Left hindlimb (tissue), 1 donor: ENCODE results near the gene IMPG2.
"Not testable (repeated sequence)": the region's sequence is repeated elsewhere in the genome, so short reads cannot be mapped to it uniquely, and the experiment has no call there.

Source experiments
- DNase-seq: peaks from one replicate; pipeline ENCODE4 v3.0.0-alpha.2; 2018

The IMPG2 gene

DNA sequence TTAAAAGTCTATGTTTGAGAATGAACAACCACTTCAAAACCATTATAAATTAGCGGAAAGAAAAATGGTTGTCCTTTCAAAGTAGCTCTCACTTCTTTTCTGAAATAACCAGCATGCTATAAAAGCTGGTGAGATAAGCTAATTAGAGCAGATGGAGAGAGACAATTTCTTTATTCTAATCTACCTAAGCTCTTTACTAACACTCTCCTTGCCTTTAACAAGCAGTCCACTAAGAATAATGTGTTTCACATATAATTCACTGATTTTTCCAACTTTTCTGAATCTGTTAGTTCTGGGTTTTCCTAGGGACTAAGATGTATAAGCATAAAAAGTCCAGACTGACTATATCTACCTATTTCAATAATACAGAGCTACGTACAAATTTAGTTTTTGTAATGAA, at the start of gene IMPG2:
TSS of gene IMPG2 (minus strand) at position 101 of the 400 bp plus-strand sequence. CDS start 203 bp downstream, outside the sequence.
- no peak for DNase-seq

DNA sequence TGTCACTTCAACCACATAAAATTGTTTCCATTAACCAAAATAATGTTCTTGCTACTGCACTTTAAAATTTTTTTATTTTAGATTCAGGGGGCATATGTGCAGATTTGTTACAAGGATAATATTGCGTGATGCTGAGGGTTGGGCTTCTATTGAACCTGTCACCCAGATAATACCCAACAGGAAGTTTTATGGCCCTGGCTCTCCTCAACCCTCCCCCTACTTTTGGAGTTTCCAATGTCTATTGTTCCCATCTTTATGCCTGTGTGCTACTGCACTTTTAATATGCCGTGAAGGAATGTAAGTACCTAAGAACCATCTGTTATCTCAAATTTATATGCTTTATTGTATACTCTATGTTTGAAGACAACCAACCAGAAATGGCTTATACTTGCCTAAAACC, 42.0 kb upstream of the IMPG2 start:
- DNase-seq = no peak

DNA sequence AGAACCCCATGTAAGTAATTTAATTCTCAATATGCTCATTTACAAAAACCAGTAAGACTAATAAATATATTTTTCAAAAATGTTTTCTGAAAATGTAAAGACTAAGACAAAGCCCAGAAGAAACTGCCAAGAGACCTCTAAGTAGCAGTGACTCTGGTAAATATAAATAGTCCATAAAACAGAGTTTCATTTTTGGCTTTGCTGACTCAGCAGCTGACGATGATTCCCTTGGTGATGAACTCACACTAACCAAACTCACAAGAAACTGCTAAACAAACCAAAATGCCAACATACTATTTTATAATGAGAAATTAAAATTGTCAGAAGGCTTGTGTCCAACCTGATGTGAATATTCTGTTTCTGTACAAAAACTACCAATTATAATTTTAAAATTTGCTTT, 31.5 kb upstream of the IMPG2 start:
- no peak for DNase-seq

DNA sequence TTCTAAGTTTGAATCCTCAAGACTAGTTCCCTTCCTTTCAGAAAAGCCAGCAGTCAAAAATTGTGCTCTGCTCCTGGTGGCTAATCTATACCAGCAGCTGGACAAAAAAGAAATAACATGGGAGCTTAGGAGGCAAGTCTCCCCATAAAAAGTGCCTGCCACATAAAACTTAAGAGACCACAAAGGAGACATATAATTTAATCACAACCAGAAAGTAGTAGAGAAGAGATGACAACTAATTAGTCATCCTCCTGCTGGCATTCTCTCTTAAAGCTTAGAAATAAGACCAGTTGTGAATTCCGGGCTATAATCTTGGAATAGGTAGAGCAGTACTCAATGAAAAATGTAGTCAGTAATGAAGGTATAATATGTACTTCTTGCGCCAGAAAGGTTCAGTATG, 20.2 kb upstream of the IMPG2 start:
- DNase-seq = no peak

DNA sequence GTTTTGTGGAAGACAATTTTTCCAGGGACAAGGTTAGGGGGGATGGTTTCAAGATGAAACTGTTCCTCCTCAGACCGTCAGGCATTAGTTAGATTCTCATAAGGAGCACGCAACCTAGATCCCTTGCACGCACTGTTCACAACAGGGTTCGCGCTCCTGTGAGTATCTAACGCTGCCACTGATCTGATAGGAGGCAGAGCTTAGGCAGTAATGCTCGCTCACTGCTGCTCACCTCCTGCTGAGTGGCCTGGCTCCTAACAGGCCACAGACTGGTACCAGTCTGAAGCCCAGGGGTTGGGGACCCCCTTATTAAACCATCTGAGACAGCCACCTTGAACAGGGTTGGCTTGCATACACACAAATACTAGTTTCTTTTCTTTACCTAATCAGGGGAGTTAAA, 13.5 kb upstream of the IMPG2 start:
- DNase-seq = no peak

DNA sequence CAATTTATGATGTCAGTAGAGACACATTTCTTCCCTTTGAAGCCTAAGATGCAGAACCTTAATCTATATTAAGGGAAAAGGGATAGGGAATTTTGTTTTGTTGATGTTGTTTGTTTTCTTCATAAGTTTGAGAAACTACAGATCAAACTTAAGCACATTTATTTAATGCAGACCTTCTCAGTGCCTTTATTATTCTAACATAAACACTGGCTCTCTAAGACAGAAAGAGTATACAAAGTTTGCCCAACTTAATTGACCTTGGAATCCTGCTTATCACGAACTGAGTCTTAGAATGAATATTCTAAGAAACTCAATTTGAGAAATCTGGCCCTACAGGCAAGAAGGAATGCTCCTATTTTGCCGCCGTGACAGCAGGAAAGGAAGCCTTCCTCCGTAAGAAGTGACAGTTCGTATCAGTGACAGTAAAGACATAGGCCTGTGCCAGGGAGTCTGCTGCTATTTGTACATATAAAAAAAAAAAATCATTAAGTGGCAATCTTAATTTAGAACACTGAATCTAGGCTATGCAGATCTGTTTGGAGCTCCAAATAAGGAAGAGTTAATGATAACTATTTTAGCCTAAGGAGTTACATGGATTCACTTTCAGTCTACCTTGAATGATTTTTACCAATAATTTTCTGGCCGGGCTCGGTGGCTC, 8.8 kb upstream of the IMPG2 start:
- DNase-seq = no peak

DNA sequence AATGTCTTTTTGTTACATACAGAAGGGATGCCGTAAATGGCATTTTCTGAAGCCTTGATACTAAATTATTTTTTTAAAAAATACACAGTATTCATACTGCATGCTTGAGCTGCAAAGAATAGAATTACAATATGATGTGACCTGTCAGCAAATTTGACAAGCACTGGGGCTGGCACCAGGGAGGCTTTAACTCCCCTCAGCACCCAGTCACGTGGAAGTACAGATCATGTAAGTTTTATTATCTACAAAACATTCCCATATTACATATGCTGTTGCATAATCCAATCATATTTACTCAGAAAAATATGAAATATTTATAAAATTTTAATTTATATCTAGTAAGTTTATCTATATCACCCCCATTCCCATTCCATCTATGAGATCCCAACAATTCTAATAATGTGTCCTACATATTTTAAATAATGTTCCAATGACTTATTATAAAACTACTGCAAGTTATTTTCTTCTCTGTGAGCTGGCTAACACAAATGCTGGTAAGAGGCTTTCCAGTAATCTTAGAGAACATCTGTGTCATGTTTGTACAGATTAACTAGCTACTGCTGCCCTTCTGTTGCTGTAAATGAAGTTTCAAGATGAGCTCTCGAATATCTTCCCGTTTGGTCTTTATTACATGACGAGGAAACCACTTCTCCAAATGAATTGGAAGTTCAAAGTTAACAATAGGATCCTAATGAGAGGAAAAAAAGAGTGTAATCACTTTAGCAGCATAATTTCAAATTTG, 5.2 kb upstream of the IMPG2 start:
- no peak for DNase-seq

DNA sequence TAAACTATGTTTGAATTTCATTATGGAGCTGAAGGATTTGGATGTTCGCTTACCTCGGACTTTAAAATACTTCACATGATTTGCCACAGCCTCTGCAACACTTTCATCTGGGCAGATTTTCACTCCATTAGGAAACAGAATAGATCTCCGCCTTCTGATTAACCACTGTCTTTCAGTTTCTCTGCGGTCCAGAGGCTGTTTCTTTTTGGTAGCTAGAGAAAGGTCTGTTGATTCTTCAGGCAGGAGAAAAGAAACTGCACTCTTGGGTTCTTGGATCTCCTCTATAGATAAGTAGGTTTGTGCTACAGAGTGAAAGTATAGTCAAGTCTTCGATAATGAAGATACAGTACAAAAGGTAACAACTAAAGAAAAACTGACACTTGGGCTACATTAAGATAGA, 844 bp downstream of the IMPG2 start:
- DNase-seq = no peak

DNA sequence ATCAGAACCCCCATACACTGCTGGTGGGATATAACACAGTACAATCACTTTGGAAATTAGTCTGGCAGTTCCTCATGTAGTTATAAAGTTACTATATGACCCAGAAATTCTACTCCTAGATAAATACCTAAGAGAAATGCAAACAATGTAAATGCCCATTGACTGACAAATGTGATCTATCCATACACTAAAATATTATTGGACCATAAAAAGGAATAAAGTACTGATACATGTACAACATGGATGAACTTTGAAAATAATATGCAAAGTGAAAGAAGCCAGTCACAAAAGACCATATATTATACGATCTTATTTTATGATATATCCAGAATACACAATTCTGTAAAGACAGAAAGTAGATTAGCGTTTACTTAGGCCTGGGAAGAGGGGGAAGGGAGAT, 7.8 kb downstream of the IMPG2 start:
- no peak for DNase-seq

DNA sequence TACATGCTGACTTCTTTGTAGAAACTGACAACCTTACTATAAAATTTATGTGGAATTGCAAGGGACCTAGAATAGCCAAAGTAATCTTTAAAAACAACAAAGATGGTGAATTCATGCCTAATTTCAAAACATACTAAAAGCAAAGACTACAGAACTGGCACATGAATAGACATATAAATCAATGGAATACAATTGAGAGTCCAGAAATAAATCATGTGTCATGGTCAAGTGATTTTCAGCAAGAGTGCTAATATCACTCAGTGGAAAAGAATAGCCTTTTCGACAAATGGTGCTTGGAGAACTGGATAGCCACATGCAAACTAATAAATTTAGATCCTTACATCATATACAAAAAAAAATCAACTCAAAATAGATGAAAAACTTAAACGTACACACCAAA, 8.7 kb downstream of the IMPG2 start:
- DNase-seq = no peak

DNA sequence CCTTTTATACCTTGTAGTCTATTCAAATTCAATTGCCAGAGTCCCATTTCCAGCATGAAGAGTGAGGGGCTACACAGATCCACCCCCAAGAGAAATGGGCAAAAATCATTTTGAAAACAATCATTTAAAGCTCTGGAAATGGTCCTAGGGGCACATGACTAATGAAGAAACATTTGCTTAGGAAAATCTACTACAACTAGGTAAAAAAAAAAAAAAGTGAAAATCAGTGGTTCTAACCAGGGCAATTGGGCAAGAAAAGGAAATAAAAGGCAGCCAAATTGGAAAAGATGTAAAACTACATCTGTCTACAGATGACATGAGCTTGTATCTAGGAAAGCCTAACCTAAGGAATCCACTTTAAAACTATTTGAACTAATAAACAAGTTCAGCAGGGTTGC, 9.4 kb downstream of the IMPG2 start:
- DNase-seq = no peak

DNA sequence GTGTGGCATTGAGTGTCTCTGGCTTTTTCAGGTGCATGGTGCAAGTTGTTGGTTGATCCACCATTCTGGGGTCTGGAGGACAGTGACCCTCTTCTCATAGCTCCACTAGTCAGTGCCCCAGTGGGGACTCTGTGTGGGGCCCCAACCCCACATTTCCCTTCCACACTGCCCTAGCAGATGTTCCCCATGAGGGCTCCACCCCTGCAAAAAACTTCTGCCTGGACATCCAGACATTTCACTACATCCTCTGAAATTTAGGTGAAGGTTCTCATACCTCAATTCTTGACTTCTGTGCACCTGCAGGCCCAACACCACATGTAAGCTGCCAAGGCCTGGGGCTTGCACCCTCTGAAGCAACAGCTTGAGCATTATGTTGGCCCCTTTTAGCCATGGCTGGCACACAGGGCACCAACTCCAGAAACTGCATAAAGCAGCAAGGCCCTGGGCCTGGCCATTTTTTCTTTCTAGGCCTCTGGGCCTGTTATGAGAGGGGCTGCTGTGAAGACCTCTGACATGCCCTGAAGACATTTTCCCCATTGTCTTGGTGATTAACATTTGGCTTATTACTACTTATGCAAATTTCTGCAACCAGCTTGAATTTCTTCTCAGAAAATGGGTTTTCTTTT, 12.1 kb downstream of the IMPG2 start:
- not testable (repeated sequence) for DNase-seq

DNA sequence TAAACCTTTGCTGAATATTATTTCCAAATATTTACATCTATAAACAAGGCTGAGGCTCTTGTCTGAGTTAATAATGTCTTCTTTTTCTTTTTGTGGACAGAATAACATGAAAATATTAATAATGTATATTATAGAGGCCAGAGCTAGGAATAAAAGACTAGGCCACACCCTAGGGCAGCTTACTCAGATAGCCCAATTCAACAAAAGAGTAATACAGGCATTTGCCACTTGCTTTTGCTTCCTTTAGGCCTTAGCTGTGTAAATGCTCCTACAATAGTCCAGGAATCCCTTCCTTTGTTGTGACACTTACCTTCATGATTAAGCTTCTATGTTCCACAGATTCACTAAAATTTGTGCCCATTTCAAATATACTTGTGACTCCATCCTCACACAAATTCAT, 16.5 kb downstream of the IMPG2 start:
- no peak for DNase-seq

DNA sequence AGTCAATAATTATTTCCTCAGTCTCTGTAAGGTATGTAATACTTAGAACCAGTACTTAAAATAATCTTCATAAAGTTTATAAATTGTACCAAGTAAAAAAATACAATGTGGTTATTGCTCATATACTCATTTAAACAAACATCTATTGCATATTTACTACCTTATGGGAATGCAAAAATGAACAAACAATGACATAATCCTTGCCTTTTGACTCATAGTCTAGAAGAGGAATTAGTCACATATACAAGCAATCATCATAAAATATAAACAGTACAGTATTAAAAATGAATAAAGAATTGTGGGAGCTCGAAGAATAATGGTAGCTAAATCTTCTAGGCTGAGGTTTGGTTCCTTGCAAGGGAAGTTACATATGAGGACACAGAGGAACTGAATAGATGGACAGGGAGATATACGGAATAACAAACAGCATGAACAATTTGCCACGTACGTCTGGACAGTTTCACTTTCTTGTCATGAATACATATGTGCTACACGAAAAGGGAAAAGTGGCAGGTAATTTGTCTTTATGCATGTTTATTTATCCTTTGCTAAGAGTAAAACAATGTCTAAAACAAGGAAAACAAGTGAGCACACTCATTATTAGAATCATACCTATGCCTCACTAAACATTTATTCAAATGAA, 17.2 kb downstream of the IMPG2 start:
- no peak for DNase-seq

DNA sequence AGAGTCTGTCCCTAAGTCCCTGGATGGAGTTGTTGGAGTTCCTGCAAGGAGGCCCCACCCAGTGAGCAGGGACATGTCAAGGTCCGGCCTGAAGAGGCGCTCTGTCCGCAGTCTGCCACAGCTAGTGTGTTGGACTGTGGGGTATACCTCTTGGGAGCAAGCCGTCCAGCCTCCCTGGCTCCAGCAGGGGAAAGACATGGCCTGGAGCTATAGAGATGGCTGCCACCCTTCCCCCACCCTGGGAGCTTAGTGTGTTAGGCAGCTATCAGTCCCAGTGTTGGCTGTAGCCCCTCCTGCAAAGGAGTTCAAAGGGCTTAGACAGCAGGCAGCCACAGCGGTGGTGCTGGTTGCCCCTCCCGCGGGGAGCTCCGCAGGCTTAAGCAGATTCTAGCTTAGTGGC, 20.3 kb downstream of the IMPG2 start:
- DNase-seq = no peak

DNA sequence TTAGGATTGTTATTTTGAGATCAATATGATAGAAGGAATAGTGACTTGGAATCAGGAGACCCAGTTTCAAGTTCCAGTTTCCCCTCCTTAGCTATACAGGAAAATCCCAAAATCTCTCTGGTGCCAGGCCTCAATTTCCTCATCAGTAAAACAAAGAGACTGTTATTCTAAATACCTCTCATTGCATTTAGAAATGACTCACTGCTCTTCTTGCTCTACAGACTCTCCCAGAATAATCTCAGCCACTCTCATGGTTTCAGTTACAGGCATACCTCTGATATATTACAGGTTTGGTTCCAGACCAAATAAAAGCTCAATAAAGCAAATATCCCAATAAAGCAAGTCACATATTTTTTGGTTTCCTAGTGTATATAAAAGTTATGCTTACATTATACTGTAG, 28.3 kb downstream of the IMPG2 start:
- DNase-seq = no peak

DNA sequence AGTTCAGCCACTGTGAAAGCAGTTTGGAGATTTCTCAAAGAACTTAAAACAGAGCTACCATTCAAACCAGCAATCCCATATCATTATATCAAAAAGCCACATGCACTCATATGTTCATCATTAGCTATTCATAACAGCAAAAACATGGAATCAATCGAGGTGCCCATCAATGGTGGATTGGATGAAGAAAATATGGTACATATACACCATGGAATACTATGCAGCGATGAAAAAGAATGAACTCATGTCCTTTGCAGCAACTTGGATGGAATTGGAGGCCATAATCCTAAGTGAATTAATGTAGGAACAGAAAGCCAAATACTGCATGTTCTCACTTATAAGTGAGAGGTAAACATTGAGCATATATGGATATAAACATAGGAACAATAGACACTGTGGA, 32.1 kb downstream of the IMPG2 start:
- no peak for DNase-seq

DNA sequence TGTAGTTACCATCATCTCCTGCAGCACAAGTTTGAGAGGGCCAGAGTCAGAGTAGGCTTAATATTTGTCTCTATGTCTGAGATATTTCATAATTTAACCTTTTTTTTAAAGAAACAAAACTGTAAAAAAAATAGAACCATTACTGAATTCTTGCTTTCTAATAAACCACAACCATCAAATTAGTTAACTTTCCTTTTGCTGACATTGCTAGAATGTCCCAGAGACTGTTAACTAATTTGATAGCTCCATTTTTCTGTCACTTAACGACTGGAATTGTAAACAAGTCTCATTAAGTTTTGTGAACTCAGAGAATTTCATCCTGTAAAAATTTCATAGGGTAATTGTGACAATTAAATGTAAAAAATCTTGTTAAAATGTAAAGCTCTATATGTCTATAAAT, 35.6 kb downstream of the IMPG2 start:
- DNase-seq = no peak

DNA sequence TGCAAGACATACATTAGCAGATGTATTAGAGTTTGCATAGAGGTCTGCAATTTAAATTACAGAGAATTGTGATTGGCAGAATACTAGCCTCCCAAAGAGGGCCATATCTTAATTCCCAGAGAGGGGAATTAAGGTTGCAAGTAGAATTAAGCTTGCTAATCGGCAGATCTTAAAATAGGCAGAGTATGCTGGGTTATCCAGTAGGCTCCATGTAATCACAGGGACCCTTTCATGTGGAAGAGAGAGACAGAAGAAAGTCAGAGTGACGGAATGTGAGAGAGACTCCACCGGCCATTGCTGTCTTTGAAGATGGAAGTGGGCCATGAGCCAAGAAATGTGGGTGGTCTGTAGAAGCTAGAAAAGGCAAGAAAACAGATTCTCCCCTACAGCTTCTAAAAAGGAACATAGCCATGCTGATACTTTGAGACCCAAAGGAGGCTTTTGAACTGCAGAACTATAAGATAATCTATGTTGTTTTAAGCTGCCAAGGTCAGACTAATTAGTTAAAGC, 38.8 kb downstream of the IMPG2 start:
- peak; percentile 58 for DNase-seq

DNA sequence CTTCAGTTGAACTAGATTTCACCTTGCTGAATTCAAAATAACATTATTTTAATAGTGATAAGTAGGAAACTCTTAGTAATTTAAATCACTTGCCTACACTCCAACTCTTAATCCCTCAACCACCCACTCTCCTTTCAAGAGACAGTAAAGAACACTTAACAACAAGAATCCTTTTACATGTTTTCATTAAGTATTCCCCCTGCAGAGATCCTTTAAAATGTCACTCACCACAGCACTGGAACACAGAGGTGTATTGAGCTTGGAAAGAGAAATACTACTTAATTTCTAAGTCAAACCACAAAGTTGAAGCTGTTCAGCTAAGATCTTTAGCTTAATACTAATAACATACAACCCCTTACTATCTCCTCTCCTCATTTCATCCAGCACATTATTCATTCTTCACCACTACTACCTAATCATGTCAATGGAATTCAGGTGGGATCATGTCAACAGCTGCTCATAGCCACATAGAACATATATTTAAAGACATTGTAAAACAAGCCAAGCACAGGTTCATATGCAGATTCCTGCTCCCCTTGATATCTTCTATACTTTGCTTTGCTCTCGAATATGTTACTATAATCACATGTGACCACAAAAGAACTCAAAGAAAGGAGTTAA, 40.5 kb downstream of the IMPG2 start:
- no peak for DNase-seq

DNA sequence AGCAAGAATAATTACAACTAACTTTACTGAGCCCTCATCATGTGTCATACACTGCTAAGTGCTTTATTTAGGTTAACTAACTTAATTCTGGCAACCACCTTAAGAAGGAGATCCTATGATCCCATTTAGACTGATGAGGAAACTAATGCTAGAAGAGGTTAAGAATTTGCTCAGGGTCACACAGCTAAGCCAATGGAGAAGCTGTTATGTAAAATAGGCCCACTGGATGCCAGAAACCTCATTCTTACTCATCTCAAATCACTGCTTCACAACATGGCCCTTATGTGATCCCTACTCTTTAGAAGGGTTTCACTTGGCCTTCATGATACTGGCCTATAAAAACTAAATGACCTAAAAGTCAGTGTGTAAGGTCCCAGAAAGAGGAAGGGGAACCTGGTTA, 41.2 kb downstream of the IMPG2 start:
- DNase-seq = no peak

DNA sequence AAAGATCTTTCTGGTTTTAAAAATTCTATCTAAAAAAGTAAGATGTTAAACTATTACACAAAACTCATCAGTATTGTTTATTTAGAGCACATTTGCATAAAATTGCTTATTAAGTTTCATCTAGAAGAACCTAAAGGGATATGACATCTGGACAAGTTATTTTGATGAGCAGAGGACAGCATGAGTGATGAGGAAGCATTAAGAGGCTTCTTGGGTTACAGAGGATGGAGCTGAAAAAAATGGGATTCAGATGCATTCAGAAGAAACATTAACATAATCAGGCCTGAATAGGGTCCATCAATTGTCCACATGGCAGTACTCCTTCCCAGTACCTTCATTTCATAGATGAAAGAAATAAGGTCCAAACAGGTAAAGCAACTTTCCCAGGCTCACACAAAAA, 41.6 kb downstream of the IMPG2 start:
- no peak for DNase-seq

DNA sequence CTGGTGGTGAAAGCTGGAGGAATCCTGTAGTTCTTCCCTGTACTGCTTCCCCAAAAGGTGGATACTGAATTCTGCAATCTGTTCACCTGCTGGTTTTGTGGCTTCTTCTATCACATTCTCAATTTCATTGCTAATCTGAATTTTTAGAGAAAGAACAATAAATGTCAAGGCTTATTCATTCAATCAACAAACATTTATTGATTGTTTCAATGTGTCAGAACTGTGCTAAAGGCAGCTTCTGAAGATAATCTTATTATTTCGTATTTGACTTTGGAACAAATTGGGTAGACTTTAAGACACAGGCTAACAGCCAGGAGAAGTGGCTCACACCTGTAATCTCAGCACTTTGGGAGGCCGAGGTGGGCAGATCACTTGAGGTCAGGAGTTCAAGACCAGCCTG, 46.8 kb downstream of the IMPG2 start:
- no peak for DNase-seq
